ENCODE measurements around the gene CD1E. TPM values are rescaled to one million over a fixed set of nuclear protein-coding genes. Genes with fewer than 3 reads are reported as not detected.

The CD1E gene
- total RNA-seq, 1 experiment from 2014 or later, result not detected

- Mint-ChIP-seq H3K9me3 (ENCODE audit: unreplicated experiment) (peaks cover 12% of the 10 kb centered on the region), H3K4me1 (ENCODE audit: insufficient read depth, unreplicated experiment) (no peaks in the 10 kb centered on the region), H3K27ac (ENCODE audit: low read depth, unreplicated experiment) (no peak overlapping the region), H3K36me3 (ENCODE audit: insufficient read depth, unreplicated experiment) (no peaks in the 10 kb centered on the region), H3K27me3 (ENCODE audit: insufficient read depth, unreplicated experiment) (peaks cover 64% of the 10 kb centered on the region), H3K4me3 (ENCODE audit: unreplicated experiment) (no peak overlapping the region)
- intact Hi-C loops (cut with micrococcal nuclease), result no loop called here
- BruUV-seq (replicated peaks), result no TSS peak
- no peak for DNase-seq (ENCODE audit: unreplicated experiment)
- ChIA-PET CTCF (no interaction called here), POLR2A (no interaction called here)
- no peak for TF ChIP-seq CTCF (IDR thresholded peaks at IDR 0.05; ENCODE audit: unreplicated experiment)
These were observed 21.2 kb downstream of the CD1E start for GRCh38 chr1:158374860-158375259.

GRCh38 chr1:158390331-158390730, 36.6 kb downstream of the CD1E start:
- CTCF ChIA-PET, result interaction anchor here (0.5 to 0.7 kb wide), 3 partner anchors 43 to 112 kb away, joined by 3 to 4 read pairs (median 4); no protein-coding TSS in a partner anchor
- Mint-ChIP-seq H3K4me1 (ENCODE audit: insufficient read depth, unreplicated experiment) (no peaks in the 10 kb centered on the region), H3K36me3 (ENCODE audit: insufficient read depth, unreplicated experiment) (no peaks in the 10 kb centered on the region), H3K4me3 (ENCODE audit: unreplicated experiment) (no peak overlapping the region), H3K27ac (ENCODE audit: low read depth, unreplicated experiment) (no peak overlapping the region), H3K9me3 (ENCODE audit: unreplicated experiment) (no peaks in the 10 kb centered on the region), H3K27me3 (ENCODE audit: insufficient read depth, unreplicated experiment) (peaks cover 24% of the 10 kb centered on the region)
- intact Hi-C loops (cut with micrococcal nuclease), result no loop called here
- no peak for TF ChIP-seq CTCF (IDR thresholded peaks at IDR 0.05; ENCODE audit: unreplicated experiment)
- DNase-seq (ENCODE audit: unreplicated experiment), result no peak
- no TSS peak for BruUV-seq (replicated peaks)
- POLR2A ChIA-PET, result no interaction called here

GRCh38 chr1:158391099-158391498, 37.4 kb downstream of the CD1E start:
- Mint-ChIP-seq H3K9me3 (ENCODE audit: unreplicated experiment) (no peaks in the 10 kb centered on the region), H3K27ac (ENCODE audit: low read depth, unreplicated experiment) (no peak overlapping the region), H3K4me3 (ENCODE audit: unreplicated experiment) (no peak overlapping the region), H3K36me3 (ENCODE audit: insufficient read depth, unreplicated experiment) (no peaks in the 10 kb centered on the region), H3K27me3 (ENCODE audit: insufficient read depth, unreplicated experiment) (peaks cover 32% of the 10 kb centered on the region), H3K4me1 (ENCODE audit: insufficient read depth, unreplicated experiment) (no peaks in the 10 kb centered on the region)
- POLR2A ChIA-PET, result no interaction called here
- DNase-seq (ENCODE audit: unreplicated experiment), result no peak
- CTCF ChIA-PET, result interaction anchor here (0.6 kb wide), 1 partner anchor 456 kb away, joined by 5 read pairs; no protein-coding TSS in a partner anchor
- intact Hi-C loops (cut with micrococcal nuclease), result no loop called here
- no TSS peak for BruUV-seq (replicated peaks)
- TF ChIP-seq CTCF (IDR thresholded peaks at IDR 0.05; ENCODE audit: unreplicated experiment), result no peak

GRCh38 chr1:158393476-158393875, 39.8 kb downstream of the CD1E start:
- H3K4me3 Mint-ChIP-seq (ENCODE audit: unreplicated experiment), result no peak overlapping the region
- CTCF ChIA-PET, result no interaction called here

More at GRCh38 chr1:158393476-158393875, 39.8 kb downstream of the CD1E start:
- POLR2A ChIA-PET, result no interaction called here
- no peaks in the 10 kb centered on the region for H3K4me1 Mint-ChIP-seq (ENCODE audit: insufficient read depth, unreplicated experiment)
- intact Hi-C loops (cut with micrococcal nuclease), result no loop called here
- H3K27ac Mint-ChIP-seq (ENCODE audit: low read depth, unreplicated experiment), result no peak overlapping the region
- no peak for DNase-seq (ENCODE audit: unreplicated experiment)
- peaks cover 55% of the 10 kb centered on the region for H3K27me3 Mint-ChIP-seq (ENCODE audit: insufficient read depth, unreplicated experiment)
- H3K36me3 Mint-ChIP-seq (ENCODE audit: insufficient read depth, unreplicated experiment), result no peaks in the 10 kb centered on the region
- H3K9me3 Mint-ChIP-seq (ENCODE audit: unreplicated experiment), result no peaks in the 10 kb centered on the region
- TF ChIP-seq CTCF (IDR thresholded peaks at IDR 0.05; ENCODE audit: unreplicated experiment), result no peak
- no TSS peak for BruUV-seq (replicated peaks)
